GM19463 (cell line): ENCODE data around the gene ADAM22.
"Not testable (repeated sequence)": the region's sequence is repeated elsewhere in the genome, so short reads cannot be mapped to it uniquely, and the experiment has no call there.

Experiments used
- ATAC-seq: cut with Tn5 transposase; IDR thresholded peaks from one replicate; pipeline ENCODE4 v1.9.1; 2021; ENCODE audit warnings: mild to moderate bottlenecking, moderate library complexity; ENCODE audit not compliant: unreplicated experiment

ADAM22 gene

GRCh38 chr7:88155756-88156155 is 221.7 kb downstream of the ADAM22 start:
- ATAC-seq = no peak

- no peak for ATAC-seq
These were observed 222.3 kb downstream of the ADAM22 start for GRCh38 chr7:88156356-88156755.

- ATAC-seq = not testable (repeated sequence)
These were observed 225.7 kb downstream of the ADAM22 start for GRCh38 chr7:88159741-88160140.

- no peak for ATAC-seq
These were observed 231.6 kb downstream of the ADAM22 start for GRCh38 chr7:88165697-88166096.

- ATAC-seq = no peak
These were observed 233.2 kb downstream of the ADAM22 start for GRCh38 chr7:88167223-88167622.

GRCh38 chr7:88167721-88168120 is 233.7 kb downstream of the ADAM22 start:
- ATAC-seq = no peak

GRCh38 chr7:88169717-88170320 is 235.8 kb downstream of the ADAM22 start:
- no peak for ATAC-seq

- ATAC-seq = no peak
These were observed 238.8 kb downstream of the ADAM22 start for GRCh38 chr7:88172842-88173241.

- no peak for ATAC-seq
These were observed 242.1 kb downstream of the ADAM22 start for GRCh38 chr7:88176190-88176589.

GRCh38 chr7:88183051-88183450 is 249.0 kb downstream of the ADAM22 start:
- ATAC-seq = no peak

GRCh38 chr7:88184848-88185304 is 250.8 kb downstream of the ADAM22 start:
- peak; percentile 66 for ATAC-seq

- no peak for ATAC-seq
These were observed 251.6 kb downstream of the ADAM22 start for GRCh38 chr7:88185650-88186049.

GRCh38 chr7:88191911-88192310 is 257.9 kb downstream of the ADAM22 start:
- no peak for ATAC-seq

- no peak for ATAC-seq
These were observed 266.2 kb downstream of the ADAM22 start for GRCh38 chr7:88200261-88200660.

GRCh38 chr7:88200789-88201188 is 266.7 kb downstream of the ADAM22 start:
- ATAC-seq = no peak

GRCh38 chr7:88201305-88201704 is 267.3 kb downstream of the ADAM22 start:
- ATAC-seq = no peak

- peak; percentile 42 for ATAC-seq
These were observed 268.2 kb downstream of the ADAM22 start for GRCh38 chr7:88202278-88202677.

- peak; percentile 35 for ATAC-seq
These were observed 268.7 kb downstream of the ADAM22 start for GRCh38 chr7:88202799-88203198.

GRCh38 chr7:88203401-88203800 is 269.4 kb downstream of the ADAM22 start:
- ATAC-seq = no peak

GRCh38 chr7:88204525-88205110 is 270.6 kb downstream of the ADAM22 start:
- no peak for ATAC-seq

- no peak for ATAC-seq
These were observed 271.1 kb downstream of the ADAM22 start for GRCh38 chr7:88205179-88205578.

GRCh38 chr7:88206254-88206653 is 272.2 kb downstream of the ADAM22 start:
- ATAC-seq = no peak

GRCh38 chr7:88208521-88208920 is 274.5 kb downstream of the ADAM22 start:
- ATAC-seq = no peak
